ENCODE results near the gene C8A. TPM values are rescaled to one million over a fixed set of nuclear protein-coding genes. Genes with fewer than 3 reads are reported as not detected.

Gene C8A
- not detected for total RNA-seq (2013)
- polyA plus RNA-seq (not detected), polyA minus RNA-seq (not detected in 2 replicates), total RNA-seq (0 to 3.1 (median 0.06) reads per million in 11 experiments)

DNA sequence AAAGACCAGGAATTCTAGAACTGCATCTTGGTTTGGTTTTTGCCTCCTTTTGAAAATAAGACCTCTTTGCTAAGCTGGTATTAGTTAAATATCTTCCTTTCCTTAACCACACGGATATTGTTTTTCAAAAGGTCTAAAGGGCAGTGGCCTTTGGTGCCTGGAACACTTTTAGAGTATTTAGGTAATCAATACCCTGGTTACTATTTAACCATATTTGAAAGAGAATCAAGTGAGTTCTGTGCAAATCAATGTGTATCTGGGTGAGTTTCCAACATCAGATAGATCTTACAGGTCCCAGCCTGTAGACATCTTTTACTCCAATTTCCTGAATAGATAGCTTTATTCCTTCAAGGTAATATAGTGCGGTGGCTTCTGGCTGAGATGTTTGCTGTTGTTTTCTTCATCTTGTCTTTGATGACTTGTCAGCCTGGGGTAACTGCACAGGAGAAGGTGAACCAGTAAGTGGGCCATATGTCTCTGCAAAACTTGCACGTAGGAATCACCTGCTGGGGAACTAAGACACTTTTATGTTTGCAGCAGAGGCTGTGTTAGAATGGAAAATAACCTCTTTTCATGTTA, at the start of gene C8A:
TSS of gene C8A (plus strand) at position 277 of the 579 bp plus-strand sequence. CDS start at position 382, 105 bp downstream.
- Mint-ChIP-seq H3K27ac (no peak within 1 kb of the TSS), H3K4me3 (no peak within 1 kb of the TSS), H3K4me1 (no peaks in the 10 kb centered on the region), H3K27me3 (ENCODE audit: low read depth in 3 of 3) (peaks cover 0 to 2% (median 2%) of the 10 kb centered on the region in 3 donors), H3K36me3 (no peaks in the 10 kb centered on the region), H3K9me3 (no peaks in the 10 kb centered on the region)
- Histone ChIP-seq H3K9ac (ENCODE audit: insufficient read depth, low read length, poor library complexity, severe bottlenecking) (no peak within 1 kb of the TSS), H3K27ac (ENCODE audit: low read depth in 1 of 2, low read length in 2 of 2) (no peak within 1 kb of the TSS), H3K4me3 (replicated peaks in 1 of 3; ENCODE audit: low read depth in 2 of 3, low read length in 3 of 3) (no peak within 1 kb of the TSS), H3K4me2 (replicated peaks; ENCODE audit: extremely low read depth, low read length, poor library complexity, severe bottlenecking) (no peak within 1 kb of the TSS), H2AFZ (ENCODE audit: insufficient read depth, low read depth, low read length, poor library complexity, severe bottlenecking) (no peak within 1 kb of the TSS), H4K20me1 (ENCODE audit: insufficient read depth, low read length) (no peaks in the 10 kb centered on the region), H3K79me2 (ENCODE audit: insufficient read depth, low read length) (no peaks in the 10 kb centered on the region), H3K4me1 (ENCODE audit: control insufficient read depth in 1 of 2, insufficient read depth in 2 of 2, low read length in 2 of 2) (no peaks in the 10 kb centered on the region), H3K9me3 (replicated peaks in 1 of 2; ENCODE audit: control insufficient read depth in 1 of 2, insufficient read depth in 1 of 2, low read length in 2 of 2) (no peaks in the 10 kb centered on the region), H3K27me3 (ENCODE audit: control insufficient read depth in 2 of 2, insufficient read depth in 2 of 2, low read length in 2 of 2) (peaks cover 0 to 2% of the 10 kb centered on the region in 2 donors), H3K36me3 (replicated peaks in 1 of 2; ENCODE audit: control insufficient read depth in 1 of 2, insufficient read depth in 2 of 2, low read length in 2 of 2) (no peaks in the 10 kb centered on the region)
- TF ChIP-seq, protein P1, sequence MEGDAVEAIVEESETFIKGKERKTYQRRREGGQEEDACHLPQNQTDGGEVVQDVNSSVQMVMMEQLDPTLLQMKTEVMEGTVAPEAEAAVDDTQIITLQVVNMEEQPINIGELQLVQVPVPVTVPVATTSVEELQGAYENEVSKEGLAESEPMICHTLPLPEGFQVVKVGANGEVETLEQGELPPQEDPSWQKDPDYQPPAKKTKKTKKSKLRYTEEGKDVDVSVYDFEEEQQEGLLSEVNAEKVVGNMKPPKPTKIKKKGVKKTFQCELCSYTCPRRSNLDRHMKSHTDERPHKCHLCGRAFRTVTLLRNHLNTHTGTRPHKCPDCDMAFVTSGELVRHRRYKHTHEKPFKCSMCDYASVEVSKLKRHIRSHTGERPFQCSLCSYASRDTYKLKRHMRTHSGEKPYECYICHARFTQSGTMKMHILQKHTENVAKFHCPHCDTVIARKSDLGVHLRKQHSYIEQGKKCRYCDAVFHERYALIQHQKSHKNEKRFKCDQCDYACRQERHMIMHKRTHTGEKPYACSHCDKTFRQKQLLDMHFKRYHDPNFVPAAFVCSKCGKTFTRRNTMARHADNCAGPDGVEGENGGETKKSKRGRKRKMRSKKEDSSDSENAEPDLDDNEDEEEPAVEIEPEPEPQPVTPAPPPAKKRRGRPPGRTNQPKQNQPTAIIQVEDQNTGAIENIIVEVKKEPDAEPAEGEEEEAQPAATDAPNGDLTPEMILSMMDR (IDR thresholded peaks at IDR 0.05) = no peak
- no peak for DNase-seq
- 100% methylated on average over 1 of the region's 3 CpGs for WGBS (ENCODE audit: insufficient coverage)
- intact Hi-C loops (cut with micrococcal nuclease) = no loop called here

DNA sequence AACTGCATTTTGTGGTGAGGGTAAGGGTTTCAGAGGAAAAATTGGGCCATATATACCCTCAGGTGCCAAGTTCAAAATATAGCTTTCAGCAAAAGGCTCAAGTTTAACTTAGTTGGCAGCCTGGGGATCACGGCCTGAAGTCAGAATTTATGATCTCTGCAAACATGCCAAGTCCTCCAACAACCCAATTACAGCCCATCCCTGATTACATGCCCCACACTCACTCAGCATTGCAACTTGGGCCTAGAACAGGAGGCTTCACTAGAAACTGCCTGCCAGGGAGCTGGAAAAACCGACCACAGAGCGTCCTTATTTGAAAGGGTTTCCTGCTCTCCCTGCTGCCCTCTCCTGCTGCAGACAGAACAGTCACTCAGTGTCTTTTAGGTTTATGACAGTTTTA, 47.8 kb upstream of the C8A start:
- H3K4me2 ChIP-seq (replicated peaks; ENCODE audit: extremely low read depth, low read length, poor library complexity, severe bottlenecking) = no peak overlapping the region
- Mint-ChIP-seq H3K27me3 (ENCODE audit: low read depth in 3 of 3) (peaks cover 0 to 9% (median 3%) of the 10 kb centered on the region in 3 donors), H3K36me3 (no peaks in the 10 kb centered on the region), H3K4me1 (no peaks in the 10 kb centered on the region), H3K4me3 (no peak overlapping the region), H3K27ac (no peak overlapping the region), H3K9me3 (no peaks in the 10 kb centered on the region)
- no peak for DNase-seq
- 17% methylated on average over 1 of the region's 3 CpGs for WGBS (ENCODE audit: insufficient coverage)
- no peaks in the 10 kb centered on the region for H3K36me3 ChIP-seq (replicated peaks in 1 of 2; ENCODE audit: control insufficient read depth in 1 of 2, insufficient read depth in 2 of 2, low read length in 2 of 2)
- TF ChIP-seq, protein P1 (IDR thresholded peaks at IDR 0.05) = no peak
- no peaks in the 10 kb centered on the region for H3K27me3 ChIP-seq (ENCODE audit: control insufficient read depth in 2 of 2, insufficient read depth in 2 of 2, low read length in 2 of 2)
- intact Hi-C loops (cut with micrococcal nuclease) = no loop called here
- H3K4me3 ChIP-seq (replicated peaks in 1 of 3; ENCODE audit: low read depth in 2 of 3, low read length in 3 of 3) = no peak overlapping the region
- no peak overlapping the region for H2AFZ ChIP-seq (ENCODE audit: insufficient read depth, low read depth, low read length, poor library complexity, severe bottlenecking)
- no peaks in the 10 kb centered on the region for H4K20me1 ChIP-seq (ENCODE audit: insufficient read depth, low read length)
- no peaks in the 10 kb centered on the region for H3K79me2 ChIP-seq (ENCODE audit: insufficient read depth, low read length)
- no peaks in the 10 kb centered on the region for H3K4me1 ChIP-seq (ENCODE audit: control insufficient read depth in 1 of 2, insufficient read depth in 2 of 2, low read length in 2 of 2)
- H3K9ac ChIP-seq (ENCODE audit: insufficient read depth, low read length, poor library complexity, severe bottlenecking) = no peak overlapping the region
- no peak overlapping the region for H3K27ac ChIP-seq (ENCODE audit: low read depth in 1 of 2, low read length in 2 of 2)
- no peaks in the 10 kb centered on the region for H3K9me3 ChIP-seq (replicated peaks in 1 of 2; ENCODE audit: control insufficient read depth in 1 of 2, insufficient read depth in 1 of 2, low read length in 2 of 2)
